ENCODE measurements around the gene KHDC1L. TPM values are rescaled to one million over a fixed set of nuclear protein-coding genes. Genes with fewer than 3 reads are reported as not detected.

The KHDC1L gene
- total RNA-seq, 4 donors from 2014 or later, result not detected

DNA sequence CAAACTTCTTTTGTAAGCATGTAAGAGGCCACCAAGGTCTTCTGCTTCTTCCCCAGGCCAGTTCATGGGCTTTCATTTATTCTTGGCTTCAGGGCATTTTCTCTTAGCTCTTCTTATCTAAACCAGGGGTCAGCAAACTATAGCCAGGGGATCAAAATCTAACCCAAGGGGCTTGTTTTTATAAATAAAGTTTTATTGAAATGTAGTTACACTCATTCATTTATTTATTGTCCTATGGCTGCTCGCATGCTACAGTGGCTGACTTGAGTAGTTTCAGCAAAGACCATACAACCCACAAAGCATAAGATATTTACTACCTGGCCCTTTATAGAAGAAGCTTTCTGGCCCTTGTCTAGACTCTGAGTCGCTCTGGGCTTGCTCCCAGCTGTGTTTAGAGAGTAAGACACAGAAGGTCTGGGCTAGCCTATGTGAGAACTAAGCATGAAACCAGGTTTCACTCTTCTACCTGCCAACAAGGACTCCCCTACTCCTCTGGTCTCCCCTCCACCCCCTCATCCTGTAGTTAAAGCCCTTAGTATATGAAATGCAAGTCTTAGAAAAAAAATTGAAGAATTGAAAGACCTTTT lies 43.2 kb downstream of the KHDC1L start:
- Histone ChIP-seq H3K4me1 (peaks cover 5% of the 10 kb centered on the region), H3K36me3 (no peaks in the 10 kb centered on the region), H3K9me3 (no peaks in the 10 kb centered on the region), H3K27ac (no peak overlapping the region), H3K4me3 (no peak overlapping the region), H3K27me3 (peaks cover 4% of the 10 kb centered on the region)
- no peak for DNase-seq (ENCODE audit: low spot score in 2 of 2)
- WGBS, result 72% methylated on average over 2 of the region's 2 CpGs
- TF ChIP-seq, protein P1, sequence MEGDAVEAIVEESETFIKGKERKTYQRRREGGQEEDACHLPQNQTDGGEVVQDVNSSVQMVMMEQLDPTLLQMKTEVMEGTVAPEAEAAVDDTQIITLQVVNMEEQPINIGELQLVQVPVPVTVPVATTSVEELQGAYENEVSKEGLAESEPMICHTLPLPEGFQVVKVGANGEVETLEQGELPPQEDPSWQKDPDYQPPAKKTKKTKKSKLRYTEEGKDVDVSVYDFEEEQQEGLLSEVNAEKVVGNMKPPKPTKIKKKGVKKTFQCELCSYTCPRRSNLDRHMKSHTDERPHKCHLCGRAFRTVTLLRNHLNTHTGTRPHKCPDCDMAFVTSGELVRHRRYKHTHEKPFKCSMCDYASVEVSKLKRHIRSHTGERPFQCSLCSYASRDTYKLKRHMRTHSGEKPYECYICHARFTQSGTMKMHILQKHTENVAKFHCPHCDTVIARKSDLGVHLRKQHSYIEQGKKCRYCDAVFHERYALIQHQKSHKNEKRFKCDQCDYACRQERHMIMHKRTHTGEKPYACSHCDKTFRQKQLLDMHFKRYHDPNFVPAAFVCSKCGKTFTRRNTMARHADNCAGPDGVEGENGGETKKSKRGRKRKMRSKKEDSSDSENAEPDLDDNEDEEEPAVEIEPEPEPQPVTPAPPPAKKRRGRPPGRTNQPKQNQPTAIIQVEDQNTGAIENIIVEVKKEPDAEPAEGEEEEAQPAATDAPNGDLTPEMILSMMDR (IDR thresholded peaks at IDR 0.05), result no peak
- TF ChIP-seq EP300 (IDR thresholded peaks at IDR 0.05) (no peak), POLR2A (IDR thresholded peaks at IDR 0.05) (no peak), POLR2AphosphoS5 (IDR thresholded peaks at IDR 0.05) (no peak)

GRCh38 chr6:73180763-73181619 lies 44.3 kb downstream of the KHDC1L start:
- DNase-seq (ENCODE audit: low spot score in 2 of 2), result no peak

GRCh38 chr6:73180076-73180738 lies 45.1 kb downstream of the KHDC1L start:
- no peaks in the 10 kb centered on the region for H3K9me3 ChIP-seq
- WGBS, result 72% methylated on average over 6 of the region's 6 CpGs

More at GRCh38 chr6:73180763-73181619, 44.3 kb downstream of the KHDC1L start:
- H3K36me3 ChIP-seq, result no peaks in the 10 kb centered on the region
- H3K4me3 ChIP-seq, result peak overlapping the region; percentile 27
- no peak overlapping the region for H3K27ac ChIP-seq
- 17% methylated on average over 7 of the region's 7 CpGs for WGBS
- H3K4me1 ChIP-seq, result peaks cover 5% of the 10 kb centered on the region
- H3K9me3 ChIP-seq, result no peaks in the 10 kb centered on the region
- H3K27me3 ChIP-seq, result peaks cover 9% of the 10 kb centered on the region
- TF ChIP-seq, protein P1 (IDR thresholded peaks at IDR 0.05), result peak; percentile 28 to 75
- TF ChIP-seq POLR2AphosphoS5 (IDR thresholded peaks at IDR 0.05) (no peak), POLR2A (IDR thresholded peaks at IDR 0.05) (no peak), EP300 (IDR thresholded peaks at IDR 0.05) (no peak)

GRCh38 chr6:73177221-73177944 lies 47.9 kb downstream of the KHDC1L start:
- Histone ChIP-seq H3K9me3 (no peaks in the 10 kb centered on the region), H3K4me3 (no peak overlapping the region), H3K4me1 (peaks cover 5% of the 10 kb centered on the region), H3K27ac (no peak overlapping the region), H3K27me3 (peaks cover 9% of the 10 kb centered on the region), H3K36me3 (no peaks in the 10 kb centered on the region)
- no peak for DNase-seq (ENCODE audit: low spot score in 2 of 2)
- WGBS, result 69% methylated on average over 5 of the region's 5 CpGs
- TF ChIP-seq EP300 (IDR thresholded peaks at IDR 0.05), result no peak
- TF ChIP-seq POLR2A (IDR thresholded peaks at IDR 0.05), result no peak

More at GRCh38 chr6:73180076-73180738, 45.1 kb downstream of the KHDC1L start:
- peaks cover 9% of the 10 kb centered on the region for H3K27me3 ChIP-seq
- H3K36me3 ChIP-seq, result no peaks in the 10 kb centered on the region
- no peak overlapping the region for H3K27ac ChIP-seq
- DNase-seq (ENCODE audit: low spot score in 2 of 2), result no peak
- H3K4me1 ChIP-seq, result peaks cover 5% of the 10 kb centered on the region
- no peak overlapping the region for H3K4me3 ChIP-seq
- TF ChIP-seq POLR2AphosphoS5 (IDR thresholded peaks at IDR 0.05) (no peak), EP300 (IDR thresholded peaks at IDR 0.05) (no peak), POLR2A (IDR thresholded peaks at IDR 0.05) (no peak)
- TF ChIP-seq, protein P1 (IDR thresholded peaks at IDR 0.05), result no peak

DNA sequence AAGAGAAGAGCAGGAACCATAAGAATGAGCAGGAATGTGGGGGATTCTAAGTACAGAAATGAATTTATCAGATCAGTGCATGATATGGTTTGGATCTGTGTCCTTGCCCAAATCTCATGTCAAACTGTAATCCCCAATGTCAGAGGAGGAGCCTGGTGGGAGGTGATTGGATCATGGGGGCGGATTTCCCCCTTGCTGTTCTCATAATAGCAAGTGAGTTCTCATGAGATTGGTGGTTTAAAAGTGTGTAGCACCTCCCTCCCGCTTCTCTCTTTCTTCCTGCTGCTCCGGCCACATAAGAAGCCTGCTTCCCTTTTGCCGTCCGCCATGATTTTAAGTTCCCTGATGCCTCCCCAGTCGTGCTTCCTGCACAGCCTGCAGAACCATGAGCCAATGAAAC lies 49.2 kb downstream of the KHDC1L start:
- Histone ChIP-seq H3K27ac (no peak overlapping the region), H3K4me3 (no peak overlapping the region), H3K4me1 (peaks cover 5% of the 10 kb centered on the region), H3K27me3 (peaks cover 9% of the 10 kb centered on the region), H3K9me3 (no peaks in the 10 kb centered on the region), H3K36me3 (no peaks in the 10 kb centered on the region)
- TF ChIP-seq, protein P1 (IDR thresholded peaks at IDR 0.05), result no peak
- TF ChIP-seq EP300 (IDR thresholded peaks at IDR 0.05) (no peak), POLR2AphosphoS5 (IDR thresholded peaks at IDR 0.05) (no peak), POLR2A (IDR thresholded peaks at IDR 0.05) (no peak)
- WGBS, result 82% methylated on average over 6 of the region's 6 CpGs
- DNase-seq (ENCODE audit: low spot score in 2 of 2), result no peak
